ENCODE results near the gene NDUFA1. TPM values are rescaled to one million over a fixed set of nuclear protein-coding genes. Genes with fewer than 3 reads are reported as not detected.

Gene NDUFA1
- 133 and 158 TPM in 2 replicates for total RNA-seq

DNA sequence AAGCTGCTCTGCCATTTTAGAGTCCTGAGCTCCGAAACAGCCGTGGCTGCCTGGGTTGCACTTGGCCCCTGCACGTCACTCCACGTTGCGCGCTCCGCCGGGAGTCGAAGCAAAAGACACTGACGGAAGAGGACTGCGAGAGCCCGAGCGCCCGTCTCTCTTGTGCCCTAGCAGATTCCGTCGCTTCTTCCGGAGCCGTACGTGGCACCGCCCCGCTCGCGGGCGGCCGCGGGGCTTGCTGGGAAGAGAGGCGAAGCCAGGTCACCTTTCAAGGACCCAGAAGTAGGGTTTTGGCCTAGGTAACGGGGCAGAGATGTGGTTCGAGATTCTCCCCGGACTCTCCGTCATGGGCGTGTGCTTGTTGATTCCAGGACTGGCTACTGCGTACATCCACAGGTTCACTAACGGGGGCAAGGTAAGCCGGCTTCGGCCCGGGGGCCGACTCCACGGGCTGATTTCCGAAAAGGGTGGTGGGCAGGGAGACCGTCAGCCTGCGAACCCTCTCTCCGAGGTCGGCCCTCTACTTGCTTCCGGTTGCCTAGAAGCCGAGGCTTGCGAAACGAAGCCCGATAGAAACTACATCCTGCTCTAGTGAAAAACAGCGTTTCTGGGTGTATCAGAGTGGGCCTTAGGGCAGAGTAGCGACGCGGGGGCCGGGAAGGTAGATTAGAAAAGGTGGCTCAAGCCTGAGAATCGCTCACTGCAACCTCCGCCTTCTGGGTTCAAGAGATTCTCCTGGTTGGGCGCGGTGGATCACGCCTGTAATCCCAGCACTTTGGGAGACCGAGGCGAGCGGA, at the start of gene NDUFA1, which contains the start of gene RNF113A:
NDUFA1 (plus strand) TSS at position 234 of the 797 bp plus-strand sequence; CDS start at position 314, 80 bp downstream.
RNF113A (minus strand) TSS at position 135 of the 797 bp plus-strand sequence; CDS start at position 15, 120 bp downstream.

DNA sequence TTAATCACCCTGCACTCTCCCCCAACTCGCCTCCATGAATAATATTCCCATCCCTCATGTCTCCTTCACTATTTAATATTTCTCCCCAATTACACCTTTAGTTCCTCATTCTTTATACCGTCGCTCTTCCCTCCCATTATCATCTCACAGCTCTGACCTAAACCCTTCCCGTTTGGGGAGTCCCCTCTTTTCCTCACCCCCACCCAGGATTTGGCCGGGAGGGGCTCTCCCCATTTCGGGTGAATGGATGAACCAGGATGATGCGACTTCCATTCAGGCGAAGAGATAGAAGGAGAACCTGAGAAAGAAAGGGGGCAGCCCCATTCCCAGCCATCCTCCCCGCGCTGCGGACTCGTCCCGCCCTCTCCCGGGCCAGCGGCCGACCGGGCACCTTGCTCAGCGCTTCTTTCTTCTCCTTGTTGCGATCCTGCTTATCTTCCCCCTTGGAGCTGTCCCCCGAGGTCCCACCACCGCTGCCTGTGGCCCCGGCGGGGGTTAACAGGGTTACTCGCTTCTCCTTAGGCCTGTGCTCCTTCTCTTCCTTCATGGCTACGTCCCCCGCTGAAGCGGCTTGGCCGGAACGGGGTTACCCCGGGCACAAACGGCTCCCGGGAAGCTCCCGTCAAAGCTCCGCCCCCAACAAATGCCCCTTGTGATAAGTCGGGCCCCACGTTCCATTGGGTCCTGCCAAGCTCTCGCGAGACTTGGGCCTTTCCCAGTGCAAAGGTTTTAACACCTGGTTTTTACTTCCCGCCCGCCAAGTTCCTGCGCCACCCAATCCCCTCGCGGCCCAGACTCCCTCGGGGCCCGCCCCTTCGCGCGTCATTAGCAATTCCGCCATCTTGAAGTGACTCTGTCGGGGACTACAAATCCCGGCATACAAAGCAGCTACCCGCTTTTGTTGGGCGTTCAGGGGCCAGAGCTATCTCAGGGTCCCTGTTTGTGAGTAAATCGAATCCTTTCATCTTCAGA, 19.0 kb upstream of the NDUFA1 start, which contains the start of gene UPF3B:
UPF3B (minus strand) TSS at position 582 of the 972 bp plus-strand sequence; CDS start at position 547, 35 bp downstream.

DNA sequence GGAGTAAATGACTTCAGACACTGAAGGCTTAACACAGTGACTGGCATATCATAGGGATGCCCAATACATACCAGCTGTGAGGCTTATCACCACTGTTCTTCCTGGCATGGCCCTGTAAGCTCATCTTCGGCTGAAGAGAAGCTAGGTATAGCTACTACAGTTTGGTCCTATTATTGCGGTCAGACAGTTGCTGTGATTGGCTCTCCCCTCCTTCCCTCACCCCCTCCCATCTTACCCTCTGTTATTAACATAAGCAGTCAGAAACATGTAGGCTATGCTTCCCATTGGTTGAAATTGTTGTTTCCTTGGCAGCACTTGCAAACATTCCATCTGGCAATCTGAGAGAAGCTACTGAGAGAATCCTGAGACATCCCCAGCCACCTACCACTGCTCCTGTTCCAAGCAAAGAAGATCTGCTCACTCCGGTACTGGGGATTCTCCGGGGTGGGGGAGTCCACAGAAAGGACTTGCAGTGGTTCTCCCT, 24.3 kb downstream of the NDUFA1 start, which contains the start of gene AKAP14:
AKAP14 (plus strand) TSS at position 51 of the 484 bp plus-strand sequence. CDS start 7,331 bp downstream, outside the sequence.

Other genes starting within 250 kb of the NDUFA1 start
- gene SEPTIN6, start 178.7 kb upstream of the NDUFA1 start, total RNA-seq = 26.2 and 52.4 TPM in 2 replicates
- gene SOWAHD, start 113.2 kb upstream of the NDUFA1 start, total RNA-seq = not detected in 2 replicates
- gene RPL39, start 80.2 kb upstream of the NDUFA1 start, total RNA-seq = 2,796 and 2,994 TPM in 2 replicates
- 2.0 and 2.4 TPM in 2 replicates for gene UPF3B, start 18.9 kb upstream of the NDUFA1 start, total RNA-seq
- gene RNF113A, start 99 bp upstream of the NDUFA1 start, total RNA-seq = 17.2 and 20.1 TPM in 2 replicates
- not detected in 2 replicates for gene AKAP14, start 24.1 kb downstream of the NDUFA1 start, total RNA-seq
- gene NKAP, start 71.9 kb downstream of the NDUFA1 start, total RNA-seq = 2.6 and 3.6 TPM in 2 replicates
- gene RHOXF2B, start 205.9 kb downstream of the NDUFA1 start, total RNA-seq = not detected in 2 replicates
- gene RHOXF1, start 244.1 kb downstream of the NDUFA1 start, total RNA-seq = not detected in 2 replicates

Measured in dermis lymphatic vessel endothelial cell (primary cell).